OCI-LY1 (cell line): Measurements from ENCODE around the gene EPM2AIP1.

ENCODE experiments used
- H2AFZ ChIP-seq: fragments of 200-600 bp; sonication (generic), shearing (Covaris generic); 2 replicates; pipeline ENCODE4 v1.6.0; 2014; ENCODE audit warnings: antibody characterized with exemption, mild to moderate bottlenecking, low read length
- H3F3A ChIP-seq: fragments of 200-600 bp; sonication (generic), shearing (Covaris generic); 2 replicates; pipeline ENCODE4 v1.6.0; 2014; ENCODE audit warnings: mild to moderate bottlenecking, antibody characterized with exemption, low read length, moderate library complexity; ENCODE audit not compliant: insufficient read depth
- H3K27ac ChIP-seq: fragments of 200-600 bp; sonication (generic); 2 replicates; pipeline ENCODE4 v1.5.1; 2014; ENCODE audit warnings: low read length, mixed run types, mild to moderate bottlenecking, low read depth; ENCODE audit not compliant: poor library complexity, severe bottlenecking
- H3K27me3 ChIP-seq: fragments of 200-600 bp; sonication (generic); 2 replicates; pipeline ENCODE4 v1.6.0; 2014; ENCODE audit warnings: antibody characterized with exemption, mild to moderate bottlenecking, low read length, moderate library complexity; ENCODE audit not compliant: insufficient read depth
- H3K36me3 ChIP-seq: fragments of 200-600 bp; sonication (generic); 2 replicates; pipeline ENCODE4 v1.6.1; 2014; ENCODE audit warnings: mild to moderate bottlenecking, antibody characterized with exemption, low read length, moderate library complexity, mixed read lengths; ENCODE audit not compliant: insufficient read depth
- H3K4me1 ChIP-seq: fragments of 200-600 bp; sonication (generic); 2 replicates; pipeline ENCODE4 v1.5.1; 2014; ENCODE audit warnings: mild to moderate bottlenecking, low read length, moderate library complexity; ENCODE audit not compliant: insufficient read depth, severe bottlenecking
- H3K4me2 ChIP-seq: fragments of 200-600 bp; sonication (generic), shearing (Covaris generic); 2 replicates; pipeline ENCODE4 v1.6.1; 2014; ENCODE audit warnings: low read length
- H3K4me3 ChIP-seq: fragments of 200-600 bp; sonication (generic); 2 replicates; pipeline ENCODE4 v1.5.1; 2014; ENCODE audit warnings: low read length, low read depth, mild to moderate bottlenecking, mixed read lengths; ENCODE audit not compliant: poor library complexity, severe bottlenecking
- H3K79me2 ChIP-seq: fragments of 200-600 bp; shearing (Covaris generic); 2 replicates; pipeline ENCODE4 v1.6.1; 2016; ENCODE audit warnings: mixed run types, low read length, mixed read lengths; ENCODE audit not compliant: insufficient read depth
- H3K9ac ChIP-seq: fragments of 200-600 bp; sonication (generic), shearing (Covaris generic); 2 replicates; pipeline ENCODE4 v1.6.1; 2014; ENCODE audit warnings: mild to moderate bottlenecking, low read length, mixed read lengths
- H3K9me2 ChIP-seq: fragments of 200-600 bp; sonication (generic), shearing (Covaris generic); 2 replicates; pipeline ENCODE4 v1.6.1; 2014; ENCODE audit warnings: low read depth, mild to moderate bottlenecking, low read length, mixed read lengths
- H3K9me3 ChIP-seq: fragments of 200-600 bp; shearing (Covaris generic); 2 replicates; pipeline ENCODE4 v1.6.1; 2014; ENCODE audit warnings: low read length, mixed read lengths
- H4K20me1 ChIP-seq: fragments of 200-600 bp; sonication (generic), shearing (Covaris generic); 2 replicates; pipeline ENCODE4 v1.6.0; 2016; ENCODE audit warnings: mild to moderate bottlenecking, low read length; ENCODE audit not compliant: insufficient read depth
- EZH2 ChIP-seq: fragments of 200-600 bp; sonication (generic), shearing (Covaris generic); IDR thresholded peaks from 2 replicates; pipeline ENCODE4 v1.8.0; 2017; ENCODE audit warnings: borderline replicate concordance, mixed run types, mild to moderate bottlenecking, antibody characterized with exemption, low read length, moderate library complexity, mixed read lengths
- TF ChIP-seq, protein P1 (sequence below): fragments of 200-600 bp; sonication (generic), shearing (Covaris generic); IDR thresholded peaks from 2 replicates; pipeline ENCODE4 v1.5.1; 2017; ENCODE audit warnings: mild to moderate bottlenecking, antibody characterized with exemption, low read length, moderate library complexity, mixed read lengths

EPM2AIP1 gene

GRCh38 chr3:36945333-36945980, 47.5 kb downstream of the EPM2AIP1 start:
- Histone ChIP-seq H3K4me1 (peaks cover 23% of the 10 kb centered on the region), H3K9me3 (peaks cover 6% of the 10 kb centered on the region; the same call in 1 of the 2 replicates), H3F3A (no peaks in the 10 kb centered on the region), H3K9ac (peak overlapping the region; percentile 82), H3K36me3 (no peaks in the 10 kb centered on the region), H3K4me3 (peak overlapping the region; percentile 78), H3K4me2 (peak overlapping the region; percentile 71), H3K27me3 (no peaks in the 10 kb centered on the region), H4K20me1 (no peaks in the 10 kb centered on the region), H2AFZ (peak overlapping the region; percentile 76), H3K9me2 (no peaks in the 10 kb centered on the region), H3K79me2 (peaks cover 12% of the 10 kb centered on the region), H3K27ac (peak overlapping the region; percentile 49)
- no peak for TF ChIP-seq EZH2
- TF ChIP-seq, protein P1, sequence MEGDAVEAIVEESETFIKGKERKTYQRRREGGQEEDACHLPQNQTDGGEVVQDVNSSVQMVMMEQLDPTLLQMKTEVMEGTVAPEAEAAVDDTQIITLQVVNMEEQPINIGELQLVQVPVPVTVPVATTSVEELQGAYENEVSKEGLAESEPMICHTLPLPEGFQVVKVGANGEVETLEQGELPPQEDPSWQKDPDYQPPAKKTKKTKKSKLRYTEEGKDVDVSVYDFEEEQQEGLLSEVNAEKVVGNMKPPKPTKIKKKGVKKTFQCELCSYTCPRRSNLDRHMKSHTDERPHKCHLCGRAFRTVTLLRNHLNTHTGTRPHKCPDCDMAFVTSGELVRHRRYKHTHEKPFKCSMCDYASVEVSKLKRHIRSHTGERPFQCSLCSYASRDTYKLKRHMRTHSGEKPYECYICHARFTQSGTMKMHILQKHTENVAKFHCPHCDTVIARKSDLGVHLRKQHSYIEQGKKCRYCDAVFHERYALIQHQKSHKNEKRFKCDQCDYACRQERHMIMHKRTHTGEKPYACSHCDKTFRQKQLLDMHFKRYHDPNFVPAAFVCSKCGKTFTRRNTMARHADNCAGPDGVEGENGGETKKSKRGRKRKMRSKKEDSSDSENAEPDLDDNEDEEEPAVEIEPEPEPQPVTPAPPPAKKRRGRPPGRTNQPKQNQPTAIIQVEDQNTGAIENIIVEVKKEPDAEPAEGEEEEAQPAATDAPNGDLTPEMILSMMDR: no peak

GRCh38 chr3:36944641-36945270, 48.2 kb downstream of the EPM2AIP1 start, which contains the start of gene TRANK1:
TRANK1 (minus strand) TSS chr3:36945054; CDS start chr3:36944809, 245 bp downstream.
- peaks cover 12% of the 10 kb centered on the region for H3K79me2 ChIP-seq
- H3F3A ChIP-seq: no peaks in the 10 kb centered on the region
- peak within 1 kb of the TSS; percentile 82 for H3K9ac ChIP-seq
- peaks cover 23% of the 10 kb centered on the region for H3K4me1 ChIP-seq
- H3K9me2 ChIP-seq: no peaks in the 10 kb centered on the region
- H3K27ac ChIP-seq: peak within 1 kb of the TSS; percentile 49
- H3K4me3 ChIP-seq: peak within 1 kb of the TSS; percentile 78
- H2AFZ ChIP-seq: peak within 1 kb of the TSS; percentile 76
- no peaks in the 10 kb centered on the region for H4K20me1 ChIP-seq
- no peaks in the 10 kb centered on the region for H3K27me3 ChIP-seq
- H3K9me3 ChIP-seq: peaks cover 6% of the 10 kb centered on the region; the same call in 1 of the 2 replicates
- peak within 1 kb of the TSS; percentile 71 for H3K4me2 ChIP-seq
- no peak for TF ChIP-seq EZH2
- TF ChIP-seq, protein P1: no peak
- no peaks in the 10 kb centered on the region for H3K36me3 ChIP-seq

- Histone ChIP-seq H3K27me3 (no peaks in the 10 kb centered on the region), H3K4me3 (peak overlapping the region; percentile 78), H3F3A (no peaks in the 10 kb centered on the region), H3K4me2 (peak overlapping the region; percentile 71), H3K4me1 (peaks cover 23% of the 10 kb centered on the region), H3K9me3 (peaks cover 6% of the 10 kb centered on the region; the same call in 1 of the 2 replicates), H4K20me1 (no peaks in the 10 kb centered on the region), H2AFZ (no peak overlapping the region), H3K79me2 (peaks cover 12% of the 10 kb centered on the region), H3K9ac (peak overlapping the region; percentile 82), H3K27ac (peak overlapping the region; percentile 47), H3K36me3 (no peaks in the 10 kb centered on the region), H3K9me2 (no peaks in the 10 kb centered on the region)
- TF ChIP-seq EZH2: no peak
- TF ChIP-seq, protein P1: no peak
These were observed 48.8 kb downstream of the EPM2AIP1 start for GRCh38 chr3:36944012-36944640.
